GM12872 (cell line): ENCODE results near the gene BTBD10.

ENCODE experiments used
- TF ChIP-seq, protein P1 (sequence below): IDR thresholded peaks from 3 replicates; pipeline ENCODE4 v1.5.1; 2011; ENCODE audit warnings: low read depth, mild to moderate bottlenecking, low read length, moderate library complexity; ENCODE audit not compliant: insufficient read depth

The BTBD10 gene

DNA sequence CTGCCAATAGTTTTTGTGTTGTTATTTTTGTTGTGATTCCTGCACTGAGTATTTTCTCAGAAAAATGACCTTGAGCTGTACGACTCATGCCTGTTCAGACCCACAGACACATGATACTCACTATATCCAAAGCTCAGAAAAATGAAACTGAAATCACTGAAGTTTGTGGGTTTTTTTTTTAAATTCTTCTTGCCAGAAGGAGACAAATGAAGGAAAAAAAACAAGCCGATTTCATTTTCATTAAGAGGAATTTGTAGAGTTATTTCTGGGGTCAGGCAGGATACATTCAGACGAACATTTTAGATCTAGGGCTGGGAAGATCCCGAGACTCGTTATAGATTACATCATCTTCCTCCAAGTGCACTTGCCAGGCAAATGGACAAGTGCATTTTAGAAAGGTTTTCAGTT is 125.0 kb downstream of the BTBD10 start:
- TF ChIP-seq, protein P1, sequence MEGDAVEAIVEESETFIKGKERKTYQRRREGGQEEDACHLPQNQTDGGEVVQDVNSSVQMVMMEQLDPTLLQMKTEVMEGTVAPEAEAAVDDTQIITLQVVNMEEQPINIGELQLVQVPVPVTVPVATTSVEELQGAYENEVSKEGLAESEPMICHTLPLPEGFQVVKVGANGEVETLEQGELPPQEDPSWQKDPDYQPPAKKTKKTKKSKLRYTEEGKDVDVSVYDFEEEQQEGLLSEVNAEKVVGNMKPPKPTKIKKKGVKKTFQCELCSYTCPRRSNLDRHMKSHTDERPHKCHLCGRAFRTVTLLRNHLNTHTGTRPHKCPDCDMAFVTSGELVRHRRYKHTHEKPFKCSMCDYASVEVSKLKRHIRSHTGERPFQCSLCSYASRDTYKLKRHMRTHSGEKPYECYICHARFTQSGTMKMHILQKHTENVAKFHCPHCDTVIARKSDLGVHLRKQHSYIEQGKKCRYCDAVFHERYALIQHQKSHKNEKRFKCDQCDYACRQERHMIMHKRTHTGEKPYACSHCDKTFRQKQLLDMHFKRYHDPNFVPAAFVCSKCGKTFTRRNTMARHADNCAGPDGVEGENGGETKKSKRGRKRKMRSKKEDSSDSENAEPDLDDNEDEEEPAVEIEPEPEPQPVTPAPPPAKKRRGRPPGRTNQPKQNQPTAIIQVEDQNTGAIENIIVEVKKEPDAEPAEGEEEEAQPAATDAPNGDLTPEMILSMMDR, result no peak
